8988T (cell line): ENCODE results near the gene FOXO1.
A peak's percentile ranks its signal among the peaks of the same experiment; 100 is the strongest.
"Not testable (repeated sequence)": the region's sequence is repeated elsewhere in the genome, so short reads cannot be mapped to it uniquely, and the experiment has no call there.

Experiments
- DNase-seq: peaks from one replicate; pipeline ENCODE4 v3.0.0; 2011

FOXO1 gene

DNA sequence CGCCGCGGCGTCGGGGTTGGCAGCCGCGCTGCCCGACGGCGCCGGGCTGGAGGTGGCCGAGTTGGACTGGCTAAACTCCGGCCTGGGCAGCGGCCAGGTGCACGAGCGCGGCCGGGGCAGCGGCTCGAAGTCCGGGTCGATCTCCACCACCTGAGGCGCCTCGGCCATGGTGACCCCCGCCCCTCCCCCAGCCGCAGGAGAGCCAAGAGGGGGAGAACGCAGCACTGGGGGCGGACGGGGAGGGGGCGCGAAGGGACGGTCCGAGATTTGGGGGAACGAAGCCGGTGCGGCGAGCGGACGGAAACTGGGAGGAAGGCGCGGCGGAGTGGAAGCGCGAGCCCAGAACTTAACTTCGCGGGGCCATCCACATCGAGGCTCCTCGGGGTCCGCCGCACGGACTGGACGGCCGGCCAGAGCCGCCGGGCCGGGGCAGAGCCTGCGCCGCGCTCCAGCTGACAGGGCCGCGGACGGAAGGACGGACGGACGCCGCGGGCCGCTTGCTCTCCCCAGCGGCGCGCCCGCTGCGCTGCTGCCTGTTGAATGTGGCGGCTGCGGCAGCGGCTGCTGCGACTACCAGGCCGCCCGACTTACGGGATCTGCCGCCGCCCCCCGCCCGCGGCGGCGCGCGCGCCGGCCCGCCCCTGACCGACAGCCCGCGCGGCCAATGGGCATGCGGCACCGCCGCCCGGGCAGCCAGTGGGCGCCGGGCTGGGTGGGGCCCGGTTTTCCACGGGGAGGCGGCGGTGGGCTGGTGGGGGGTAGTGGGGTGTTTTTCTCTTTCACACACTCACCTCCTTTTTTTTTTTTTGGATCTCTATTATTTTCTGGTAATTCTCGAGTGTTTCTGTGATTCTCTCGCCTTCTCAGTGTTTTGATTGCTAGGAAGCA, at the start of gene FOXO1:
TSS of gene FOXO1 (minus strand) at position 597 of the 888 bp plus-strand sequence. CDS start at position 168, 429 bp downstream.
- DNase-seq, result peak; percentile 99

DNA sequence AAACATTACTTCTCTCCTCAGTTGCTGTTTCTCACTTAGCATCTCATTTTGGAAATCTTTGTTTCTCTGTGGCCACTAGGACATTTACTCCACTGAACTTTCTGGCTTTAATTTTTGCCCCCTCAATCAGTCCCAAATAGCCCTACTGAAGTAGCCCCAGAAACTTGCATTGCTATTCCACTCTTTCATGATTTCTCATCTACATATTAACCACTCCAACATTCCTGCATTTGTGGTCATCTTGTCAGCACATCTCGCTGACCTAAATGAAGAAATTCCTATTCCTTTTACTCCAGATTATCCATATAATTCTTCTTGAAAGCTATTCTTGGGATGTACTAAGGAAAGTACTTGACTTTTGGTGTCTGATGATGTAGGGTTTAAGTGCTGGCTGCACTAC, 48.0 kb upstream of the FOXO1 start:
- DNase-seq, result not testable (repeated sequence)

DNA sequence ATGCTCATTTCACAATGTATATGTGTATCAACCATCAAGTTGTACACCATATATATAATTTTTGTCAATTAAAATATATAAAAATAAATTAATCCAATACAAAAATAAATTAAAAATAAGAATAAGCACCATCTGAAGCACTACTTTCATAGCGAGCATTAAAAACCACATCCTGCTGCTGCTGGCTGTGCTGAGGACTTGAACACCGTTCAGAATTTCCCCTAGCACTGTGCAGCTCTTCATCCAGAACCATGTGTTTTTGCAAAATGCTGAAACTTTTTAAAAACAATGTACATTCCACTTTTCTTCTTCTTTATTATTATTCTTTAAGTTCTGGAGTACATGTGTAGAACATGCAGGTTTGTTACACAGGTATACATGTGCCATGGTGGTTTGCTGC, 40.0 kb upstream of the FOXO1 start:
- no peak for DNase-seq

DNA sequence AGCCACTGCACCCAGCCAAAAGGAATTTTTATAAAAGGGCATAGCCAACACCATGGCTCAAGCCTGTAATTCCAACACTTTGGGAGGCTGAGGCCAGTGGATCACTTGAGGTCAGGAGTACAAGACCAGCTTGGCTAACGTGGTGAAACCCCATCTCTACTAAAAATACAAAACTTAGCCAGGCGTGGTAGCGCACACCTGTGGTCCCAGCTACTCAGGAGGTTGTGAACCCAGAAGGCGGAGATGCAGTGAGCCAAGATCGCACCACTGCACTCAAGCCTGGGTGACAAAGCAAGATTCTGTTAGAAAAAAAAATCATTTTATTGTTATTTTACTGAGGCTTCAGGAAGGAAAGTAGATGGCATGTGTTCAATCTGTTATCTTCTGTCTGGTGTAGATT, 31.3 kb upstream of the FOXO1 start:
- no peak for DNase-seq

DNA sequence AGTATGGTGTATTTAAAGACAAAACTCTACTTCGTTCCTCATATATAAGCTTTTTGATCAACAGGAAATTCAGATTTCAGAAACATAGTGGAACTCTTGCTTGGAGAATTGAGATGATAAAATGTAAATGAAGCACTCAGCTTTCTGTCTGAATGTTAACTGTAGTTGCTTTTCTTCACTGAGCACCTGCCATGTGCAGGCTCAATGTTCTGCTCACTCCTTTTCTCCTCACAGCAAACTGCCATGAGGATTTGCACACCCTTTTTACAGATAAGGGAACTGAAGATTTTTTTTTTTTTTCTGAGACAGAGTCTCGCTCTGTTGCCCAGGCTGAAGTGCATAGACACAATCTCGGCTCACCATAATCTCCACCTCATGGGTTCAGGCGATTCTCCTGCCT, 28.0 kb upstream of the FOXO1 start:
- no peak for DNase-seq

DNA sequence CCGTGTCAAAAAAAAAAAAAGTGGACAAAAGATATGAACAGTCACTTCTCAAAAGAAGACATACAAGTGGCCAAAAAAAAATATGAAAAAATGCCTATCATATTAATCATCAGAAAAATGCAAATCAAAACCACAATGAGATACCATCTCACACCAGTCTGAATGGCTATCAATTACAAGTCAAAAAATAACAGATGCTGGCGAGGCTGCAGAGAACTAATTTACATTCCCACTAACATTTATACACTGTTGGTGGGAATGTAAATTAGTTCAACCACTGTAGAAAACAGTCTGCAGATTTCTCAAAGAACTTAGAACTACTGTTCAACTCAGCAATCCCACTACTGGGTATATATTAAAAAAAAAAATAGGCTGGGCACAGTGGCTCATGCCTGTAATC, 26.5 kb upstream of the FOXO1 start:
- DNase-seq, result no peak

DNA sequence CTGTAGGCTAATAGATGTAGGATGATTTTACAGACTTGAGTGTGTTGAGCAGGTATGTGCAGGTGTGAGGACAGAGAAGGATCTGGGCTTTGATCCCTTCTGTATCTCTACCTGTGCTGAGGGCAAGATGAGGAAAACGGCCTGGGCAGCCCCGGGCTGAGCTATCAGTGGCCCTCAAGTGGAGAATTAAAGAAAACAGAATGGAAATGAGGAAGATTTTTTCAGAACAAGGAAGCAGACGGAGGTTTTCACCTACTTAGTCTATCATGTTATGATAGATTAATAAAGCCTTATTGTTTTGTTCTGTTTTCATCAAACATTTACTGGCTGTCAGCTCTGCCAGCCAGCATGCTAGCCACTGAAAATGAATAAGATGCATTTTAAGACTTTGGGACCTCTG, 22.3 kb upstream of the FOXO1 start:
- DNase-seq, result no peak

DNA sequence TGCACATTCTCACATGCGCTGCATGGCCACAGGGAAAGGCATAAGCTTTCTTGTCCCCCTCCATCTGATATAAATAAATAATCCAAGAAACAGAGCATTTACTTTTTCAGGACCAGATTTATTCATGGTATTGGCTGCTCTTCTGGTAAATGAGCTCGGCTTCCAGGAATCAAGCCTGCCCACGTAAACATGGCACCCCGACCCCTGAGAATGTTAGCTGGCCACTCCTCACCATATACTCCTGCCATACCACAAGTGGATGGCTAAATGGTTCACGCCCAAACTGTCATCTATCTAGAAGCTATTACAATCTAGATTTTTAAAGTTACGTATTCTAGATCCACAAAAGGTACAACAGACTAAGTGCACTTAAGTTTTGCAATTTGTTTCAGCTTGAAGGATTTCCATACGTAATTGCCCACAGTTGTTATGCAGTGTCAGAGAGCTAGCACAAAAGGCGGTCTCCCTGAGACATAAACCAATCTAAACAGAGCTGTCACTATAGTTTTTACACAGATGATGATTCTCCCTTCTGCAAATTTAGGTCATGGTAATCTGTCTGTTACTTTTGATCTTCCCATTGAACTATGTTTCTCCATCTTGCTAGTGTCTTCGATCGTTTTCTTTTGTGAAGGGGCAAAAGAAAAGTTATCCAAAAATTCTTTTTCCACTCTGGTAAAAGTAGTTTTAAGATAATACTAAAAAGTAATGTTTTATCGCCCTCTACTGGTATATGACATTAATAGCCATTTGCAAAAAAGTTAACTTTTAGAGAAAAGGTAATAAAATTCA, 16.2 kb upstream of the FOXO1 start:
- DNase-seq, result no peak

DNA sequence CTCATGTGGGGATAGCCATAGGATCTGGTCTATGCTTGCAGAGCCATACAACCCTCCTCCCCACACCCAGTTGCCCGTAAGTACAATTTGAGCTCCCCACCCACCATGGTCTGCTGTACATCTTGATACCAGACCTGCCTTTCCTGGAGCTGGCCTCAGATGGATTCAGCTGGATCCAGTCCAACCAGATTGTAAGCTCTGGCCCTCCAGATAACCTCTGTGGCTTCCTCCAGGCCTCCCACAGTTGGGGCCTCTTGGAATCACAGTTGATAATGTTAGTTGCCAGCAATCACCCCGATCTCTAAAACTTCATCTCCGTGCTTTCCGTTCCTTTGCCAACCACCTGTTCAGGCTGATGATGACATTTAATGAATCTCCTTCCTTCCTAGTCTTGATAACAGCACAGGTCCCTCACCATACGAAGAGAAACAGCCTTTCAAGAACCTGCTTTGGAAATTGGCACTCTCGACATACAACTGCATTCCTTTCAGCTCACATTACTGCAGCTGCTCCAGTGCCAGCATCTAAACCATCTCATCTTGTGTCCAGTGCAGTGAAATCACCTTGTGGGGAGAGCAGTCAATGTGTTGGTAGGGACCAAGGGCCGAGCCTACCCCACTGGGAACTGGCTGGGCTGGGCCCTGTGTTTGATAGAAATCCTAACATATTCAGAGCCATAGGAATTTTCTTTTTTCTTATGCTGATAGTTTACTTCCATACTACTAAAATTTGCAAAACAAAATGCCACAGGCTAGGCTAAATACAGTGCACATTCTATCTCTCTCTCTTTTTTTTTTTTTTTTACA, 15.1 kb upstream of the FOXO1 start:
- DNase-seq, result no peak

DNA sequence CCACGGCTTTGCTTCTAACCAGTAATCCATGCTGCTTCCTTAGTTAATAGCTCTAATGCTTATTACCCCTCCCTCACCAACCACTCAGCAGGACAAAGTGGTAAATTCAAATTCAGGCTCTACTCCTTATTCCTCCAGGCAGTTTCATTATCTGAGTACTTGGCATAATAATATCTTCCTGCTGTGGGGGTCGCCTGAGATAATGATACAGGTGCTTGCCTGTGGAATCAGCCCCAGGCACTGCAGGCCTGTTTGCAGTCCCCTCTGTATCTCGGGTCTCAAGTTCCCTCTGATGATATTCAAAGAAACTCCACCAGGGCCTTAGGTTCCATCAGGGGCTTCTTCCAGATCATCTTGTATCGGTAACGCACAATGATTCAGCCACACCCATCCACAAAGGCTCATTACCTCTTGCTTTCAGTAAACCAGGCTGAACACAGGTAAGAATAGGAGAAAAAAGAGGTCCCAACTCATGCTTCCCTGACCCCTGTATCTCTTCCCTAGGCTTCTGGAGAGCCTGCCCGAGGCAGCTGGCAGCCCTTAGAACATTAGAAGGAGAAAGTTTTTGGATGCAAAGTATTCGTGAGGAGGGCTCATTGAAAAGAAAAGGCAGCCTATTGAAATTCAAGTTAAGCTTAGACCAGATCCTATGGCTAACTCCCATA, 14.3 kb upstream of the FOXO1 start:
- DNase-seq, result no peak

DNA sequence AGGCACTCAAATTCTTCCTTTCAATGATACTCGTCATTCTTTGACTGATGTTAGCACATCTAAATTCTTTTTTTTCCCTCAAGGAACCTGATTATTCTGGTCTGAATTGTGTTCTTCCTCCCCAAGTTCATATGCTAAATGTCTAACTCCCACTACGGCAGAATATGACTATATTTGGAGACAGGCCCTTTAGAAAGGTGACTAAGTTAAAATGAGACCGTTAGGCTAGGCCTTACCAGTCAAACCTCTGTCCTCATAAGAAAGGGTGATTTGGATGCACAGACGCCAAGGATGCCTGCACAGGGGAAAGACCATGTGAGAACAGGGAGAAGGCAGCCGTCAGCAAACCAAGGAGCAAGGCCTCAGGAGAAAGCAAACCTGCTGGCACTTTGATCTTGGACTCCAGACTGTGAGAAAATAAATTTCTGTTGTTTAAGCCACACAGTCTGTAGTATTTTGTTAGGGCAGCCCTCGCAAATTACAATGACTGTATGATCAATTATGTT, 13.1 kb upstream of the FOXO1 start:
- DNase-seq, result no peak

DNA sequence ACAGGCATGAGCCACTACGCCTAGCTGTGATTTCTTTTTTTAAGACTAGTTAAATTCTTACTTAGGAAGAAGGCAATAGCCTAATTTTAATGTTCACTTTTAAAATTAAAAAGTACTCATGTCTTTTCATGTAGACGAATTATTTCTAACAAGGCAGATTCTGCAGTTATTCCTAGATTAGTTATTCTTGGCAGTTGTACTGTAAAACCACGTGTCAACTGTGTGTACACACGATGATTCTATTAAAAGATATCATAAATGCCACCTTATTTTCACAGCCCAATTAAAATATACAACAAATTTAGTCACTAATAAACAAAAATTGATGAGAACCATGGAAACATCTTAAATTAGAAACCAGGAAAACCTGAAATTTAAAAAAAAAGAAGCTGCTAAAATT, 10.6 kb upstream of the FOXO1 start:
- DNase-seq, result no peak

DNA sequence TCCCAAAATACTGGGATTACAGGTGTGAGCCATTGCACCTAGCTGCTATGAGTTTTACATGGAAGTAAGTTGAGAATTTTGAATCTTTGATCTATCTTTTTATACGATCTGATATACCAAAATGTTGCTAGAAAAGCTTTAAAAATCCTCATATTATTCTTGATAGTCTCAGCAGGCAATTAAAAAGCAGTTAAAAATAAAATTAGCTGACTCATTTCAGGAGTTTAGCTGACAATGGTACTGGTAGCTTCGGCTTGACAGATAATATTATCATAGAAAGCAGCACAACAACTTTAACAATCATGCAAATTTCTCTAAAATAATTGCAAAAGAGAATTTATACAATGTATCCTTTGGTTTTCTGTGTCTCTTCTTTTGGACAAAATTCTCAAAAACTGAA, 9.6 kb upstream of the FOXO1 start:
- no peak for DNase-seq

DNA sequence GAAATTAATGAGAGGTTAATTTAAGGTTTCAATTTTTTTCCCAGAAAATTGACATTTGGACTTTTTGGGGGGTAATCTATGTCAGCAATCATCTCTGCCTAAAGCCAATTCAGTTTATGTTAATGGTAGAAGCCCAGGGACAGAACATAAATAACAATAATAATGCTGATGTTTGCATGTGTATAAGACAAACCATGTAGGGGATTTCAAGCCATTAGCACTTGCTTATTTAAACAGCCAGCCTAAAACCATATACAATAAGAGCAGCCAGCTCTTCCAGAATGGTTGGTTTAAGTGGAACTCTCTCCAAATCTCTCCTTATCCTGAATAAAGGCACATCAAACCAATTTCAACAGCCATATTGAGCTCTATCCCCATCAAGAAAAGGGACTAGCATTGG, 7.0 kb upstream of the FOXO1 start:
- no peak for DNase-seq

DNA sequence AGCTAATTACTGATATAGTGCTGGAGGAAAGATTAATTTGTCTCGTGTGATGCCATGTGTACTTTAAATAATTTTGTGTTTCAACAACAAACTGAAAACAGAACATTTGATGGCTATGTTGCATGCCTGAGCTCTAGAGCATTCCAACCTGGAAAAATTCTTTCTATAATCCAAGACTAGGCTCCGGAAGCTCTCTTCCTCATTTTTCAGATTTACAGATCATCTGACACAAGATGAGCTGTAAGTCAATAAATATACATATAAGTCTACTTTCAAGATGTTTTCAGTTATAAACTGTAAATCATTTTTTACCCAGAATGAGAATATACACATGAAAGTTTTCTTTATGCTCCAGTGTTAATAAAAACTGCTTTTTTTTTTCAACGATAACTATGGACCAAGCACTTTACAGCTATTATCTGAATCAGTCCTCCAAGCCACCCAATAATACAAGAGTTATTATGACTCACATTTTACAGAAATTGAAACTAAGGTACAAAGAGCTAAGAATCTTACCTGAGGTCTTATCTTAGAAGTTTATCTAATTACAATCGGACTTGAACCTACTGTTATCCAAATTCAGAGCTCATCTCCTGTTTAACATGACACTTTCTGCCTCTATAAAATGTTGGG, 6.4 kb upstream of the FOXO1 start:
- no peak for DNase-seq

DNA sequence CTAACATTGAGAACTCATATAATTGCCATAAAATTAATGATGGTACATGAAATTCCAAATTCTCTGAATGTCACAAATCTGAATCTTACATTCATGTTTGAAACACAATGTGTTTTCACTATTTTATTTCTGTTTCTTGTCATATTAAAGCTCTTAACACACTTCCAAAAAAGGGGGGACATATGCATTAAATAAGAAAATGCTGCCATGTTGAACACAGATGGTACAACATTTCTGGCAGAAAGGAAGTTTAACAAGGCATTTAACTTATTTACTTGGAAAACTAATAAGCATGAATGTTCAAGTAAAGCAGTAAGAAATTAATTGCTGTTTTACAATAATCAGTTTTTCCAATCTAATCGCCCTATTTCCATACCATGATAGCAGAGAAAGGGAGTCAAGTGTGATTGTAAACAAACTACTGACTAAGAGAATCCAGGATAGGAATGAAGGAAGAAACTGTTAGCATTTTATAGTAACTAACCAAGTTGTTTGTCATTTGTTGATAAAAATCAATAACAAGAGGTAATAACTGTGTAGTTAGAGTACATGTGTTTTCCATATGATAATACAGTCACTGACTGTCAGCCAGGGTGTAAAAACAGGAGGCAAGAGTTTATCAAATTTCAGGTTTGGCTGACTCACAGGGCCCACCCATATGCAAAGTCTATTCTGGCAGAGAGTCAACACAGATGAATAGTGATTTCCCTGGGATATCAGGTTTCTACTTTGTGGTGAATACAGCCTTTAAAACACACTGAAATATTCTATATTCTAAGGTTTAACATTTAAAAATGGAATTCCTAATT, 5.7 kb upstream of the FOXO1 start:
- no peak for DNase-seq

DNA sequence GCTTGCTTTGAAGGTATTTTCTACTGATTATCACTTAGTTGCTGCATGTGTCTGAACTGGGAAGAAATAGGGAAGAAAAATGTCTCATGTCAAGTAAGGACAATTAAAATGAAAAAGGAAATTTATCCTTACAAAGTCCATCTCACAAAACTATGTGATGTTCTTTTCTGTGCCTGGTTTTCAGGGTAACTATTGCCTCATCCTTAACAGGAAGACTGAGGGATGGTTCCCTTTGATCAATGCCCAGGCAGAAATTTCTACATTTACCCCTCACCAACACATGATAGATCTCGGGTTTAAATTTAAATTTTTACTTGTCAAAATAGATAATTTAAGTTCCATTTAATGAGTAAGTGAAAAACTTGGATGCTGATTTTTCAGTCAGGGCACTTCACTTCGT, 3.9 kb upstream of the FOXO1 start:
- no peak for DNase-seq

DNA sequence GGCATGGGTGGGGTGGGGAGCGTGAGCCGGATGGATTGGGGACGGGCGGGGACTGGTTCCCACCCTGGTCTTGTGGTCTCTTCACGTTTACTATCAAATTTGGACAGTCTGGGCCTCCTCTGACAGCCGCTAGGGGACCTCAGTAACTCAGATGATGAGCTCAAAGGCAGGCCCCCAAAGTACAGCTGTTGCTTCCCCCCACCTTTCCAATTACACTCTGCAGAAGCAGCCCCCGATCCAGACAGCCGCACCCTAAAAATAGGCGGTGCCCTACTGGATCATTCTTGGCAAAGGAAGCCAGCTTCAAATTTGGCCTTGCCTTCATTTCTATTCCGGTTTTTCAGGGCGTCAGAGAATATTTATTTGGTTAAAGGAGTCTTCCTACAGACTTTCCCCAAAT, 1.9 kb upstream of the FOXO1 start:
- peak; percentile 76 for DNase-seq

DNA sequence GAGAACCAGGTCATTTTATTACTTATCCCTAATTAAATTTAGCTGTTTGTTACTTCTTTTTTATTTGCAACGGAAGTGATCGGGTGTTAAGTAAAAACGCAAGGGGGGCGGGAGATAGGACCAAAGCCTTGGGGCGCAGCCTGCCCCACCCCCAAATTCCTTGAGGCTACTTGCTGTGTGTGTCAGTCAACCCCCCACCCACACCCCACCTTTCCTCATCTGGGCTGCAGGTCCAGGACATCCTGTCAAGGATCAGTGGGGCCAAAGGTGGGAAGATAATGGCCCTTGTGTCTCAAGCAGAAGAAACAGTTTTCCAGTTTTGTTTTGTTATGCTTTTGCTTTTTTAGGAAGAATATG, 1.2 kb upstream of the FOXO1 start:
- peak; percentile 27 for DNase-seq

DNA sequence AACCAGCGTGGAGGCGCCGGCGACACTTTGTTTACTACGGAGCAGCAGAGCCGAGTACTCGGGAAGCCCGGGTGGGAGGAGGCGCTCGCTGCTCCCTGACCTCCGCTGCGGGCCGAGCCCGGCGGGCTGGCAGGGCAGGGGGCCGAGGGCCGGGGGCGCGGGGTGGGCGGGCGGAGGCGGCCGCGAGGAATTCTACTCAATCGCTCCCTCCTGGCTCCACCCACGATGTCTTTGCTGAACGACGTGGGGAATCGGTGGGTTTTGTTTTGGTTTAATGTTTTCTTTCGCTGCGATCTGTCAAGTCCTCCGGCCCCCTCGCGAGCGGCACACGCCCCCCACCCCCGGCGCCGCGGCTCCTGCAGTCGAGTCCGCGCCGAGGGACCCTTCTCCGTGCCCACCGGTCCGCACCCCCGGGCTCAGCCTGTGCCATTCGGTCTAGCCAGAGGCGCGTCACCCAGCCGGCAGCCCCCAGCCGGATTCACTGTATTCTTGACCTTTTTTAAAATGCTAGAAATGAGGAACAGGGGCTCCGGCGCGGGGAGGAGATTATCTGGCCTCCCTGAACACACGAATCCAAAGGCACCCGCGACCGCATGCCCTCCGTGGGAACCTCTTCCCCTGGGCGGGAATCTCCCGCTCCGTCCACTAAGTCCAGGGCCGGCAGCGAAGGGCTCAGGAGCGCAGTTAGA, 636 bp upstream of the FOXO1 start:
- DNase-seq, result peak; percentile 69
